Motor neuron (in vitro differentiated cells): Measurements from ENCODE around the gene STX5. TPM values are rescaled to one million over a fixed set of nuclear protein-coding genes. Genes with fewer than 3 reads are reported as not detected.
"Not testable (repeated sequence)": the region's sequence is repeated elsewhere in the genome, so short reads cannot be mapped to it uniquely, and the experiment has no call there.

Experiments
- ATAC-seq, 8 experiments: fragments of 200-7000 bp; cut with Tn5 transposase; replicated peaks in 6 of 8; 2 replicates each; pipeline ENCODE4 v1.8.0; 2021; ENCODE audit warnings: mild to moderate bottlenecking in 8 of 8, moderate library complexity in 8 of 8
- H3K27ac ChIP-seq, 2 donors: fragments of 250-450 bp; sonication (Bioruptor Pico); 2 replicates each; pipeline ENCODE4 v1.9.0; 2021; ENCODE audit warnings: antibody characterized with exemption in 2 of 2, mild to moderate bottlenecking in 2 of 2, moderate library complexity in 1 of 2
- H3K4me1 ChIP-seq, 2 donors: fragments of 250-450 bp; sonication (Bioruptor Pico); replicated peaks in 1 of 2; 2 replicates each; pipeline ENCODE4 v1.6.1; 2021; ENCODE audit warnings: antibody characterized with exemption in 2 of 2, mild to moderate bottlenecking in 2 of 2, moderate library complexity in 1 of 2
- H3K4me3 ChIP-seq, 5 donors: fragments of 250-450 bp; sonication (Bioruptor Pico); 2 replicates each; pipeline ENCODE4 v1.9.0; 2021; ENCODE audit warnings: antibody characterized with exemption in 5 of 5, mild to moderate bottlenecking in 5 of 5, moderate library complexity in 4 of 5
- WGBS, 10 experiments: fragments of 450-650 bp; shearing (Covaris generic); methylation state at CpG; one replicate each; pipeline ENCODE4 v1.0.0; 2022; 5-methylcytosine and 5-hydroxymethylcytosine counted together
- in situ Hi-C, 9 experiments: fragments of 400-800 bp; cut with MboI; loops; one replicate each; pipeline ENCODE4 v1.15.0; 2021; ENCODE audit warnings: low sequenced_read_pairs in 9 of 9, low pct_unique_long_range_greater_than_20kb in 2 of 9; ENCODE audit not compliant: unreplicated experiment in 9 of 9
- total RNA-seq, 8 experiments: library from RNA; unstranded; fragments of 300-600 nt; gene quantifications; 2 replicates each; pipeline versions ENCODE4 v1.2.3 to v1.2.4, GENCODE V29; 2022

Gene STX5
- 10 to 100 TPM; 26.2 to 54.3 (median 33.9) TPM for total RNA-seq

GRCh38 chr11:62831520-62832335, at the start of gene STX5:
Gene STX5 (minus strand): TSS chr11:62832051. CDS start chr11:62831243, 808 bp downstream.
- 0% methylated on average over 1 to 5 of the region's 65 CpGs; no CpG with 5 or more reads in 5 of the 10 experiments for WGBS, 10 experiments
- in situ Hi-C loops = loop anchor here in 1 of 9 experiments (25.0 kb wide), 1 partner anchor 444 kb away; no protein-coding TSS in a partner anchor
- peak within 1 kb of the TSS; percentile 98 to 99 for H3K27ac ChIP-seq

DNA sequence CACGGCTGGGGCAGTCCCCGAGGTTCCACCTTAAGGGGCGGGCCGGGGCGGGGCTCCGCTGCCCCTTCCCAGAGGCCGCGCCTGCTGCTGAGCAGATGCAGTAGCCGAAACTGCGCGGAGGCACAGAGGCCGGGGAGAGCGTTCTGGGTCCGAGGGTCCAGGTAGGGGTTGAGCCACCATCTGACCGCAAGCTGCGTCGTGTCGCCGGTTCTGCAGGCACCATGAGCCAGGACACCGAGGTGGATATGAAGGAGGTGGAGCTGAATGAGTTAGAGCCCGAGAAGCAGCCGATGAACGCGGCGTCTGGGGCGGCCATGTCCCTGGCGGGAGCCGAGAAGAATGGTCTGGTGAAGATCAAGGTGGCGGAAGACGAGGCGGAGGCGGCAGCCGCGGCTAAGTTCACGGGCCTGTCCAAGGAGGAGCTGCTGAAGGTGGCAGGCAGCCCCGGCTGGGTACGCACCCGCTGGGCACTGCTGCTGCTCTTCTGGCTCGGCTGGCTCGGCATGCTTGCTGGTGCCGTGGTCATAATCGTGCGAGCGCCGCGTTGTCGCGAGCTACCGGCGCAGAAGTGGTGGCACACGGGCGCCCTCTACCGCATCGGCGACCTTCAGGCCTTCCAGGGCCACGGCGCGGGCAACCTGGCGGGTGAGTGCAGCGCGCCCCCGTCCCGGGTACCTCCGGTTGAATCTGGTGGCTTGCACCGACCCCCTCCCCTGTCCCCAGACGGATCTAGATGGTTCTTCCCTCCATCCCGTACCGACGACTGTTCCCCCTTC, 49.1 kb upstream of the STX5 start, which contains the start of gene SLC3A2:
Gene SLC3A2, plus strand, starts transcription at position 94 of the 776 bp plus-strand sequence. Its CDS starts 128 bp downstream, at position 222.
- Histone ChIP-seq H3K27ac (peak within 1 kb of the TSS; percentile 98), H3K4me3 (peak within 1 kb of the TSS; percentile 80 to 89 (median 86)), H3K4me1 (peaks cover 35 to 42% of the 10 kb centered on the region in 2 donors)
- 0 to 9% (median 0%) methylated on average over 1 to 20 of the region's 69 CpGs; no CpG with 5 or more reads in 5 of the 10 experiments for WGBS, 10 experiments
- ATAC-seq = peak; percentile 68 to 90 (median 86)
- in situ Hi-C loops = loop anchor here in 1 of 9 experiments (25.0 kb wide), 1 partner anchor 494 kb away; no protein-coding TSS in a partner anchor

More at GRCh38 chr11:62831520-62832335, at the start of gene STX5:
- ATAC-seq = peak; percentile 75 to 91 (median 88)
- H3K4me1 ChIP-seq = peaks cover 6 to 20% of the 10 kb centered on the region in 2 donors
- H3K4me3 ChIP-seq = peak within 1 kb of the TSS; percentile 74 to 96 (median 84)

- Histone ChIP-seq H3K27ac (peak overlapping the region; percentile 98), H3K4me3 (peak overlapping the region; percentile 80 to 89 (median 86)), H3K4me1 (peaks cover 28 to 35% of the 10 kb centered on the region in 2 donors)
- ATAC-seq = peak in 7 of 8 experiments; percentile 0 to 4 (median 1)
- 0 to 10% (median 0%) methylated on average over 1 to 12 of the region's 16 CpGs; no CpG with 5 or more reads in 1 of the 10 experiments for WGBS, 10 experiments
- in situ Hi-C loops = loop anchor here in 1 of 9 experiments (25.0 kb wide), 1 partner anchor 493 kb away; no protein-coding TSS in a partner anchor
These were observed 48.5 kb upstream of the STX5 start for GRCh38 chr11:62880231-62880802.

GRCh38 chr11:62879235-62879978, 47.6 kb upstream of the STX5 start:
- H3K27ac ChIP-seq = peak overlapping the region; percentile 98
- ATAC-seq = no peak
- peak overlapping the region; percentile 80 to 89 (median 86) for H3K4me3 ChIP-seq
- peaks cover 20 to 27% of the 10 kb centered on the region in 2 donors for H3K4me1 ChIP-seq
- in situ Hi-C loops = loop anchor here in 1 of 9 experiments (25.0 kb wide), 1 partner anchor 492 kb away; no protein-coding TSS in a partner anchor
- 50 to 94% (median 80%) methylated on average over 1 to 6 of the region's 7 CpGs; no CpG with 5 or more reads in 4 of the 10 experiments for WGBS, 10 experiments

DNA sequence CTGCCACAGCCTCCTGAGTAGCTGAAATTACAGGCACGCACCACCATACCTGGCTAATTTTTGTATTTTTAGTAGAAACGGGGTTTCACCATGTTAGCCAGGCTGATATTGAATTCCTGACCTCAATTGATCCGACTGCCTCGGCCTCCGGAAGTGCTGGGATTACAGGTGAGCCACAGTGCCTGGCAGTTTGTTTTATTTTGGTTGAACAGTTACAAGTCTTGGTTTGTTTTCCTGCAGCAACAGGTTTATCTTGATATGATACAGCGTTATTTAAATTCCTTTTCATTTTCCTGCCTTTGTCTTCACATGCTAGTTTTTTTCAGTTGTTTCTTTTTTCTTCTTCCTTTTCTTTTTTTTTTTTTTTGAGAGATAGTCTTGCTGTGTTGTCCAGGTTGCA, 44.9 kb upstream of the STX5 start:
- WGBS, 10 experiments = 95 to 100% (median 98%) methylated on average over 3 to 6 of the region's 6 CpGs; no CpG with 5 or more reads in 1 of the 10 experiments
- in situ Hi-C loops = loop anchor here in 1 of 9 experiments (25.0 kb wide), 1 partner anchor 489 kb away; no protein-coding TSS in a partner anchor
- H3K4me1 ChIP-seq = peaks cover 8 to 9% of the 10 kb centered on the region in 2 donors
- no peak overlapping the region for H3K4me3 ChIP-seq
- H3K27ac ChIP-seq = no peak overlapping the region
- no peak for ATAC-seq

GRCh38 chr11:62875698-62876478, 44.0 kb upstream of the STX5 start:
- Histone ChIP-seq H3K4me3 (no peak overlapping the region), H3K27ac (no peak overlapping the region), H3K4me1 (peaks cover 8 to 9% of the 10 kb centered on the region in 2 donors)
- in situ Hi-C loops = loop anchor here in 1 of 9 experiments (25.0 kb wide), 1 partner anchor 489 kb away; no protein-coding TSS in a partner anchor
- WGBS, 10 experiments = 67 to 100% (median 94%) methylated on average over 1 to 3 of the region's 7 CpGs; no CpG with 5 or more reads in 1 of the 10 experiments
- no peak for ATAC-seq

DNA sequence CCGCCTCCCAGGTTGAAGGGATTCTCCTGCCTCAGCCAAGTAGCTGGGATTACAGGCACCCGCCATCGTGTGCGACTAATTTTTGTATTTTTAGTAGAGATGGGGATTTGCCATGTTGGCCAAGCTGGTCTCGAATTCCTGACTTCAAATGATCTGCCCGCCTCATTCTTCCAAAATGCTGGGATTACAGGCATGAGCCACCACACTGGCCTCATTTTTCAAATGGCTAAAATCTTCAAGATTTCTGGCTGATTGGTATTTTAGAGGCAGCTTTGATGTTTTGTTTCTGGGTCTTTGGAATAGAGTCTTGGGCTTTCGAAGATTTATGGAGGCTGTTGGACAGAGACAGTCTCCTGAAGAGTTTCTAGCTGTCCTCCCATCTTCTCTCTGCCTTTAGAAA, 43.0 kb upstream of the STX5 start:
- in situ Hi-C loops = loop anchor here in 1 of 9 experiments (25.0 kb wide), 1 partner anchor 488 kb away; no protein-coding TSS in a partner anchor
- Histone ChIP-seq H3K27ac (no peak overlapping the region), H3K4me3 (no peak overlapping the region), H3K4me1 (peaks cover 6% of the 10 kb centered on the region in 2 donors)
- ATAC-seq = no peak
- 88 to 100% (median 96%) methylated on average over 2 to 6 of the region's 7 CpGs; no CpG with 5 or more reads in 2 of the 10 experiments for WGBS, 10 experiments

DNA sequence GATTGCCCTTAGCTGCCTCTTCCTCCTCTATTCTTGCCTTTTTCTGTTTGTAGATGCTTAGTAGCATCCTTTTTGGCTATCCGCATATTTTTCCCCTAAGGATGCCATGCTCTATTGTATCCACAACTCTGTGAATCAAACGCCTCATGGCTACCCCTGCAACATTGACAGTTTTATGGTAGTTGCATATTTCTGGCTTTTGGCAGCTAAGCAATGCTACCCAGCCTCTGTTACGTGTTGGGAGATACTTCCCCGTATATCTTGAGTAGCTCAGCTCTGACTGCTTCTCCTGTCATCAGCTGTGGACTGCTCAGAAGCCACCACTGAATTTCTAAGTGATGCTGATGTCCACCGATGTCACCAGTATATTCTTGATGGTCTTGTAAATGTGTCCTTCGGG, 33.8 kb upstream of the STX5 start:
- WGBS, 10 experiments = 50 to 96% (median 78%) methylated on average over 1 to 6 of the region's 6 CpGs; no CpG with 5 or more reads in 2 of the 10 experiments
- in situ Hi-C loops = no loop called here
- peak in 2 of 8 experiments; percentile 17 to 59 for ATAC-seq
- H3K4me1 ChIP-seq = peaks cover 9 to 12% of the 10 kb centered on the region in 2 donors
- no peak overlapping the region for H3K27ac ChIP-seq
- no peak overlapping the region for H3K4me3 ChIP-seq

DNA sequence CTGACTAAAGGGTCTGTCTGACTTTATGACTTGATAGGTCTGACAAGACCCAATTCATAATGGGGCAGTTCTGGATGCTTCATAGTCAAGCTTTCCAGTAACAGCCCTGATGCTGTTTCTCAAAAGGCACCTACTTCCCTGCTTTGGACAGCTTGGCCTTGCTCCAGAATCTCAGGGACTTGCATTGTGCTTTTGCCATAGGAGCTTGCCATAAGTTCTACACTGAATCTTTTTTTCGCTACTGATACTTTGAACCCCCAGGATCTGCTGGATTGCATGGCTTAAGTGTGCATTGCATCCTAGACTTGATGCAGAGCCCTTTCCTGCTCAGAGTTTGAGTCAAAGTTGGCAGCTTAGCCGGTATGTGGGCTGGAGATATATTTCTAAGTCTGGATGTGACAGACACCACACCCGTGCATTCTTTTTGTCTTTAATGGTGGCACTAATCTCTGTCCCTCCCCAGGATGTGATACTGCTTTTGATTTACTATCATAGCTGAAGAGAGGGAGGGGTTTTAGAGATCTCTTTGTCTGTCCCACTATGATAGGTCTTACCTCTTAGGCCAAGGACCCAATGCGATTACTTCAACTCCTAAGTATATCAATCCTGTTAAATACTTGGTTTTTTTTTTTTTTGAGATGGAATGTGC, 32.0 kb upstream of the STX5 start:
- in situ Hi-C loops = no loop called here
- Histone ChIP-seq H3K27ac (no peak overlapping the region), H3K4me3 (no peak overlapping the region), H3K4me1 (peaks cover 13 to 25% of the 10 kb centered on the region in 2 donors)
- no peak for ATAC-seq
- 50 to 100% (median 88%) methylated on average over 1 to 4 of the region's 4 CpGs; no CpG with 5 or more reads in 2 of the 10 experiments for WGBS, 10 experiments

DNA sequence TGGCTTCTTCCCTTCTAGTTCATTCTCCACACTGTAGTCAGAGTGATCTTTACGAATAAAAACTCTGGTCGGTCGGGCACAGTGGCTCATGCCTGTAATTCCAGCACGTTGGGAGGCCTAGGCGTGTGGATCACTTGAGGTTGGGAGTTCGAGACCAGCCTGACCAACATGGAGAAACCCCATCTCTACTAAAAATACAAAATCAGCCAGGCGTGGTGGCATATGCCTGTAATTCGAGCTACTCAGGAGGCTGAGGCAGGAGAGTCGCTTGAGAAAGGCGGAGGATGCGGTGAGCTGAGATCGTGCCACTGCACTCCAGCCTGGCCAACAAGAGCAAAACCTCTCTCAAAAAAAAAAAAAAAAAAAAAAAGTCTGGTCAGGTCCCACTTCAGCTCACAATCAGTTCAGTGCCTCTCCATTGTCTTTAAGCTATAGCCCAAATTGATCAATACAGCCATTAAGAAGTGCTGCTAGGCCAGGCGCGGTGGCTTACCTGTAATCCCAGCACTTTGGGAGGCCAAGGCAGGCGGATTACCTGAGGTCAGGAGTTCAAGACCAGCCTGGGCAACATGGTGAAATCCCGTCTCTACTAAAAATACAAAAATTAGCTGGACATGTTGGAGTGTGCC, 29.8 kb upstream of the STX5 start:
- Histone ChIP-seq H3K27ac (peak overlapping the region in 1 of 2 donors; percentile 28), H3K4me1 (peaks cover 34 to 42% of the 10 kb centered on the region in 2 donors)
- H3K4me3 ChIP-seq, ATAC-seq, in situ Hi-C loops: not testable (repeated sequence)
- whole genome bisulfite sequencing, 10 experiments = 80 to 100% (median 87%) methylated on average over 1 to 13 of the region's 16 CpGs; no CpG with 5 or more reads in 2 of the 10 experiments
